ENCODE data around the gene PAQR7.
A peak's percentile ranks its signal among the peaks of the same experiment; 100 is the strongest.

DNA sequence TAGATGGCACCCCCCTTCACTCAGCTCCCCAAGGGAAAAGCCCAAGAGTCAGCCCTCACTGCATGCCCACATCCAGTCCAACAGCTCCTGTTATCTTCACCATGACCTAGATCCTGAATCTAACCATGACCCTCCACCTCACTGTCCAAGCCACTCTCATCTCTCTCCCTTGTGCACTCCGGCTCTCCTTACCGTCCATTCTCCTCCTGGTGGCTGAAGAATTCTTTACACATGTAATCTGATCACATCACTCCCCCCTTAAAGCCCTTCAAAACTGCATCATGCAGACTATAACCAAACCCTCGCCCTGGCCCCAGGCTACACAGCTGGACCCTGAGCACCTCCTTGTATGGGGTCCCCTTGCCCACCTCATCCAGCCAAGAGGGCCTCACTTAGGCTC lies 14.0 kb upstream of the PAQR7 start:
- TF ChIP-seq RAD21 (IDR thresholded peaks at IDR 0.05; ENCODE audit: low read depth) = peak; percentile 42
- no peak for TF ChIP-seq TAF1 (IDR thresholded peaks at IDR 0.05; ENCODE audit: low read depth)
- no peak for TF ChIP-seq CREB1 (IDR thresholded peaks at IDR 0.05; ENCODE audit: low read depth)
- no peak for TF ChIP-seq EGR1 (IDR thresholded peaks at IDR 0.05)
- TF ChIP-seq FOXM1 (IDR thresholded peaks at IDR 0.05; ENCODE audit: borderline replicate concordance, low read depth) = no peak
- no peak for TF ChIP-seq YY1 (IDR thresholded peaks at IDR 0.05; ENCODE audit: low read depth)
